Gastroesophageal sphincter (tissue), 3 donors: ENCODE results near the gene SCAPER.

Source experiments
- CTCF ChIP-seq, 4 experiments: fragments of 200-600 bp in 2 of 4; fragments of 450-650 bp in 2 of 4; sonication (generic) in 1 of 4; IDR thresholded peaks; one replicate each; pipeline ENCODE4 v1.5.1; 2017 to 2019; ENCODE audit warnings: antibody characterized with exemption in 4 of 4, mild to moderate bottlenecking in 2 of 4, moderate library complexity in 2 of 4
- EP300 ChIP-seq: sonication (generic); formaldehyde crosslinking; IDR thresholded peaks from one replicate; pipeline ENCODE4 v1.6.1; 2017; ENCODE audit warnings: antibody characterized with exemption, mild to moderate bottlenecking
- POLR2A ChIP-seq, 2 donors: fragments of 450-650 bp; IDR thresholded peaks; one replicate each; pipeline ENCODE4 v1.6.1; 2017; ENCODE audit warnings: antibody characterized with exemption in 2 of 2, mild to moderate bottlenecking in 2 of 2, moderate library complexity in 1 of 2
- POLR2AphosphoS5 ChIP-seq: sonication (generic); formaldehyde crosslinking; IDR thresholded peaks from one replicate; pipeline ENCODE4 v1.6.1; 2017; ENCODE audit warnings: antibody characterized with exemption

GRCh38 chr15:76533995-76534394 lies 371.1 kb downstream of the SCAPER start:
- no peak for TF ChIP-seq POLR2A (IDR thresholded peaks at IDR 0.05)
- TF ChIP-seq EP300, result no peak
- TF ChIP-seq CTCF (IDR thresholded peaks at IDR 0.05), result no peak
- no peak for TF ChIP-seq POLR2AphosphoS5
